ENCODE results near the gene ESAM.

ESAM gene

DNA sequence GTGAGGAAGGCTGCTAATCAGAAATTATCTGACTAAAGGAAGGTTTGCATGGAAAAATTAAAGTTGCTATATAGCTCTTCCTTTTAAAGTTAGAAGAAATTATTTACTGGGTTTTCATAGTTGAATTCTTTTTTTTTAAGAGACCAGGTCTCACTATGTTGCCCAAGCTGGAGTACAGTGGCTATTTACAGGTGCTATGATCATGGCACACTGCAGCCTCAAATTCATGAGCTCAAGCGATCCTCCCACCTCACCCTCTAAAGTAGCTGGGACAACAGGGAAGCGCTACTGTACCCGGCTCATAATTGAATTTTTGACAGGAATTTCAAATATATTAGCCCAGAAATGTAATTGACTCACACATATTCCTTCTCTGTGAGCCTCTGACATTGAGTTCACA is 34.2 kb upstream of the ESAM start:
- Histone ChIP-seq H3K27me3 (ENCODE audit: insufficient read depth, low read depth, severe bottlenecking) (no peaks in the 10 kb centered on the region), H3K9me3 (ENCODE audit: severe bottlenecking) (no peaks in the 10 kb centered on the region), H3K27ac (no peak overlapping the region), H3K36me3 (peaks cover 3% of the 10 kb centered on the region), H3K4me3 (ENCODE audit: low read depth, low read length) (no peak overlapping the region)
- no peak for DNase-seq
- TF ChIP-seq, protein P1, sequence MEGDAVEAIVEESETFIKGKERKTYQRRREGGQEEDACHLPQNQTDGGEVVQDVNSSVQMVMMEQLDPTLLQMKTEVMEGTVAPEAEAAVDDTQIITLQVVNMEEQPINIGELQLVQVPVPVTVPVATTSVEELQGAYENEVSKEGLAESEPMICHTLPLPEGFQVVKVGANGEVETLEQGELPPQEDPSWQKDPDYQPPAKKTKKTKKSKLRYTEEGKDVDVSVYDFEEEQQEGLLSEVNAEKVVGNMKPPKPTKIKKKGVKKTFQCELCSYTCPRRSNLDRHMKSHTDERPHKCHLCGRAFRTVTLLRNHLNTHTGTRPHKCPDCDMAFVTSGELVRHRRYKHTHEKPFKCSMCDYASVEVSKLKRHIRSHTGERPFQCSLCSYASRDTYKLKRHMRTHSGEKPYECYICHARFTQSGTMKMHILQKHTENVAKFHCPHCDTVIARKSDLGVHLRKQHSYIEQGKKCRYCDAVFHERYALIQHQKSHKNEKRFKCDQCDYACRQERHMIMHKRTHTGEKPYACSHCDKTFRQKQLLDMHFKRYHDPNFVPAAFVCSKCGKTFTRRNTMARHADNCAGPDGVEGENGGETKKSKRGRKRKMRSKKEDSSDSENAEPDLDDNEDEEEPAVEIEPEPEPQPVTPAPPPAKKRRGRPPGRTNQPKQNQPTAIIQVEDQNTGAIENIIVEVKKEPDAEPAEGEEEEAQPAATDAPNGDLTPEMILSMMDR (IDR thresholded peaks at IDR 0.05; ENCODE audit: low read depth, low read length) = no peak

DNA sequence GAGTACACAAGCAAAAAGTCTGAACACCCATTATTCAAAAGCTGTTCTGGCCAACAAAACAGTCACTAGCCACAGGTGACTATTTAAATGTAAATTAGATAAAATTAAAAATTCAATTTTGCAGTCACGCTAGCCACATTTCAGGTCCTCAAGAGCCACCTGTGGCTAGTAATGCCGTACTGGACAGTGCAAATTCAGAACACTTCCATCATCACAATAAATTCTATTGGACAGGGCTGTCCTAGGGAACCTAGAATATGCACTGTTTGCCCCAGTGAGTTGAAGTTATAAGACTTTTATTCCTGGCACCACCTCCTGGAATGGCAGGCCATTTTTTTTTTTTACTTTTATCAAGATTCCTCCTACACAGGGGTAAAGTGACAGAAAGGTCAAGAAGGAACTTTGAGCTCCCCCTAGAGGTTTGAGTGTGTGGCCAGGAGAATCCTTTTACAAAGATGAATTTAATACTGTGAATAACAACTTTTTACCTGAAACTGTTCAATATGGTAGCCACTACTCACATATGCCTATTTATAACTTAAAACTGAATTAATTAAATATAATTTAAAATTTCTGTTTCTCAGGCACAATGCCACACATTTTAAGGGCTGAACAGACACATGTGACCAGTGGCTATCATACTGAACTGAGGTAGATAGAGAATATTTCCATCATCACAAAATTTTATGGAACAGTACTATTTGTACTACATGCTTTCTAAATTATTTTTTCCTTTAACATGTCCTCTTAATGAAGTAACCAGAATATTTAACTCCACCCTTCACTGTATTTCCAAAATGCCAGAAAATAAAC is 31.6 kb upstream of the ESAM start:
- no peaks in the 10 kb centered on the region for H3K9me3 ChIP-seq (ENCODE audit: severe bottlenecking)
- H3K27me3 ChIP-seq (ENCODE audit: insufficient read depth, low read depth, severe bottlenecking) = no peaks in the 10 kb centered on the region
- no peak overlapping the region for H3K4me3 ChIP-seq (ENCODE audit: low read depth, low read length)
- no peak overlapping the region for H3K27ac ChIP-seq
- TF ChIP-seq, protein P1 (IDR thresholded peaks at IDR 0.05; ENCODE audit: low read depth, low read length) = peak; percentile 53
- DNase-seq = peak; percentile 20
- H3K36me3 ChIP-seq = peaks cover 3% of the 10 kb centered on the region

DNA sequence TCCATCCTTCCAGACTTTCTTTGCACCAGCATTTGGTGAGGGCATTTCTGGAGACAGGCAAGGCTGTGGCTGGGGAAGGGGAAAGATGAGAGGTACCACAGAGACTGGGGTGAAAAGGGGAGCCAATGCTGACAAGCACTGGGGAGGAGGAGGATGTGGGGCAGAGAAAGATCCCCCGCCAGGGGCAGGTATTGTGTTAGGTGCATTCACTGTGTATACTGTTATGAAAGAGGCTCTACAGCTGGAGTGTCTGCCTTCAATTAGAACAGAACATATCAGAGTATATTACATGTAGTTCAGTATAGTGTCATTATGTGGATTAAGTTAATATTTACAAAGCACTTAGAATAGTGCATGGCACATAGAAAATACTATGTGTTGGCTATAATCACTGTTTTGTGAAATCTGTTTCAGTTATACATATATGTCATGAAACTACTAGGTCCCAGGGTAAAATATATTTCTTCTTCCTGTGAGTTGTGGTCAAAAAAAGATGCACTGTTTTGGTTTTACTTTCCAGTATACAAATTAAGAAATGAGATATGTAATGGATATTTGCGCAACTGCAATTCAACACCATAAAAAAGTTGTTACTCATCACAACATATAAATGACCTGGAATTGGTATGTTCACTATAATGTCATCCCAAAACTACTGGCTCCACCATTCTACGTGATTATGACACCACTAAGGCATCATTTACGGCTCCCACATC is 29.7 kb upstream of the ESAM start:
- Histone ChIP-seq H3K9me3 (ENCODE audit: severe bottlenecking) (no peaks in the 10 kb centered on the region), H3K36me3 (peaks cover 2% of the 10 kb centered on the region), H3K27ac (no peak overlapping the region), H3K27me3 (ENCODE audit: insufficient read depth, low read depth, severe bottlenecking) (no peaks in the 10 kb centered on the region), H3K4me3 (ENCODE audit: low read depth, low read length) (no peak overlapping the region)
- TF ChIP-seq, protein P1 (IDR thresholded peaks at IDR 0.05; ENCODE audit: low read depth, low read length) = no peak
- no peak for DNase-seq

DNA sequence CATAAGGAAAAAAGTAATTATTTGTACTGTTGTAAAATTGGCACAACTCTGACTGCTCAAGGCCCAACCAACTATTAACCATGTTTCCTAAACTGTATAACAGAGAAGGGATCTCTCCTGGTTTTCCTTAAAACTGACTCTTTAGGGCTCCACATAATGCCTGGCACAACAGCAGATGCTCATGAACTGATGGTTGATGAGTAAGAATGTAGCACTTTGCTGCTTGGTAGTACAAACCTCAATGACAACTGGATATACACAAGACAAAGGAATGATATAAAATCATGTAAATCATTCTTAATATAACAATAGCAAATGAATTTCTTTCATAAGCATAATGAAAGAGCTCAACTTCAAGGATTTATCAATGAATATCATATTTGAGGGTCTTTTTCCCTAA is 26.4 kb upstream of the ESAM start:
- Histone ChIP-seq H3K4me3 (ENCODE audit: low read depth, low read length) (no peak overlapping the region), H3K27ac (no peak overlapping the region), H3K36me3 (no peaks in the 10 kb centered on the region), H3K9me3 (ENCODE audit: severe bottlenecking) (no peaks in the 10 kb centered on the region), H3K27me3 (ENCODE audit: insufficient read depth, low read depth, severe bottlenecking) (no peaks in the 10 kb centered on the region)
- TF ChIP-seq, protein P1 (IDR thresholded peaks at IDR 0.05; ENCODE audit: low read depth, low read length) = no peak
- DNase-seq = no peak

DNA sequence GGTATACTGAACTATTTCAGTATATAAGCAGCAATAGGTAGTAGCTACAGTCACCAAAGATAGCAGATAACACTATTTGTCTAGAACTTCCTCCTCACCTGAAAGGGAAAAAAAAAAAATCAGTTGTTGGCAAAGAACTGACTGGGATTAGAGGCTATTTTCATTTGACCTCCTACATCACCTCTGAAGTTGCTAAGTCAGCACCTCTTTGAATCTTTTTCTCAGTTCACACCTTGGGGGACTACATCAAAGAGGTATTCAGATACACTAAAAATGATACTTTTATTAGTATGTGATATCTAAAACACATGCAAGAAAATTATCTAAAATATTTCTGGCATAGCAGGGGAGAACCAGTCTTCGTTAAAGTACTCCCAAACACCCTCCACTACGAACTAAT is 22.0 kb upstream of the ESAM start:
- TF ChIP-seq, protein P1 (IDR thresholded peaks at IDR 0.05; ENCODE audit: low read depth, low read length) = no peak
- H3K36me3 ChIP-seq = no peaks in the 10 kb centered on the region
- H3K27ac ChIP-seq = no peak overlapping the region
- DNase-seq = no peak
- no peaks in the 10 kb centered on the region for H3K27me3 ChIP-seq (ENCODE audit: insufficient read depth, low read depth, severe bottlenecking)
- no peak overlapping the region for H3K4me3 ChIP-seq (ENCODE audit: low read depth, low read length)
- H3K9me3 ChIP-seq (ENCODE audit: severe bottlenecking) = no peaks in the 10 kb centered on the region

All from WERI-Rb-1 (cell line).